HepG2 (cell line): Measurements from ENCODE around the gene WDR54. TPM values are rescaled to one million over a fixed set of nuclear protein-coding genes. Genes with fewer than 3 reads are reported as not detected.

Source experiments
- CHCHD3 ChIP-seq: sonication (generic); formaldehyde crosslinking; IDR thresholded peaks from 2 replicates; pipeline ENCODE4 v1.8.0; 2022; ENCODE audit warnings: mild to moderate bottlenecking, missing genetic modification reagents, moderate library complexity
- EED ChIP-seq: sonication (generic); formaldehyde crosslinking; IDR thresholded peaks from 2 replicates; pipeline ENCODE4 v1.5.0; 2020; ENCODE audit warnings: mild to moderate bottlenecking, missing genetic modification reagents
- EHMT2 ChIP-seq: fragments of 200-600 bp; sonication (generic); IDR thresholded peaks from 2 replicates; pipeline ENCODE4 v1.7.0; 2017; ENCODE audit warnings: antibody characterized with exemption, low read depth, low read length, borderline replicate concordance
- GABPA ChIP-seq, 2 experiments: IDR thresholded peaks; 2 replicates each; pipeline ENCODE4 v1.6.1; 2011 to 2016; ENCODE audit warnings: low read depth in 2 of 2, low read length in 1 of 2, missing biosample characterization in 1 of 2, missing genetic modification characterization in 1 of 2
- MEF2D ChIP-seq: sonication (generic); formaldehyde crosslinking; IDR thresholded peaks from 2 replicates; pipeline ENCODE4 v1.5.1; 2020; ENCODE audit warnings: mild to moderate bottlenecking, missing genetic modification reagents
- MEIS1 ChIP-seq: sonication (generic); formaldehyde crosslinking; IDR thresholded peaks from 2 replicates; pipeline ENCODE4 v1.9.0; 2021; ENCODE audit warnings: mild to moderate bottlenecking, missing genetic modification reagents, moderate library complexity, borderline replicate concordance
- MTF2 ChIP-seq: sonication (generic); formaldehyde crosslinking; IDR thresholded peaks from 2 replicates; pipeline ENCODE4 v1.5.0; 2020; ENCODE audit warnings: missing genetic modification reagents, borderline replicate concordance
- NFATC3 ChIP-seq: sonication (generic); formaldehyde crosslinking; IDR thresholded peaks from 2 replicates; pipeline ENCODE4 v1.5.1; 2020; ENCODE audit warnings: mild to moderate bottlenecking, missing genetic modification reagents
- SPEN ChIP-seq: sonication (generic); formaldehyde crosslinking; IDR thresholded peaks from 2 replicates; pipeline ENCODE4 v1.5.1; 2020; ENCODE audit warnings: low read depth, mild to moderate bottlenecking, missing genetic modification reagents
- TBX2 ChIP-seq: sonication (generic); formaldehyde crosslinking; IDR thresholded peaks from 2 replicates; pipeline ENCODE4 v1.5.0; 2020; ENCODE audit warnings: missing genetic modification reagents, mild to moderate bottlenecking, borderline replicate concordance
- TEAD3 ChIP-seq: optimal IDR thresholded peaks from 2 replicates; pipeline ENCODE3; 2016; ENCODE audit warnings: borderline replicate concordance
- TP53 ChIP-seq: sonication (generic); formaldehyde crosslinking; conservative IDR thresholded peaks from 2 replicates; pipeline ENCODE4 v1.4.0; 2020; ENCODE audit warnings: missing genetic modification reagents
- TRIM24 ChIP-seq: sonication (generic); formaldehyde crosslinking; IDR thresholded peaks from 2 replicates; pipeline ENCODE4 v1.8.0; 2022; ENCODE audit warnings: mild to moderate bottlenecking, missing genetic modification reagents
- WIZ ChIP-seq: sonication (generic); formaldehyde crosslinking; IDR thresholded peaks from 2 replicates; pipeline ENCODE4 v1.5.1; 2020; ENCODE audit warnings: mild to moderate bottlenecking, missing genetic modification reagents
- ZBTB20 ChIP-seq: sonication (generic); formaldehyde crosslinking; IDR thresholded peaks from 2 replicates; pipeline ENCODE4 v1.8.1; 2023; ENCODE audit warnings: missing genetic modification reagents, low read depth, mild to moderate bottlenecking, borderline replicate concordance
- ZEB1 ChIP-seq: IDR thresholded peaks from 2 replicates; pipeline ENCODE4 v1.6.1; 2012; ENCODE audit warnings: mild to moderate bottlenecking, low read depth, inconsistent platforms; ENCODE audit not compliant: insufficient replicate concordance
- ZNF143 ChIP-seq: sonication (generic); formaldehyde crosslinking; IDR thresholded peaks from 2 replicates; pipeline ENCODE4 v1.4.0; 2020; ENCODE audit warnings: missing genetic modification reagents
- ZNF484 ChIP-seq: sonication (generic); formaldehyde crosslinking; IDR thresholded peaks from 2 replicates; pipeline ENCODE4 v1.5.1; 2020; ENCODE audit warnings: mild to moderate bottlenecking, low read depth, missing genetic modification reagents, borderline replicate concordance
- ZNF546 ChIP-seq: sonication (generic); formaldehyde crosslinking; conservative IDR thresholded peaks from 2 replicates; pipeline ENCODE4 v1.8.1; 2023; ENCODE audit warnings: mild to moderate bottlenecking, missing genetic modification reagents
- ZNF557 ChIP-seq: sonication (generic); formaldehyde crosslinking; IDR thresholded peaks from 2 replicates; pipeline ENCODE4 v1.4.0; 2020; ENCODE audit warnings: missing genetic modification reagents
- ZNF780A ChIP-seq: sonication (generic); formaldehyde crosslinking; IDR thresholded peaks from 2 replicates; pipeline ENCODE4 v1.8.0; 2022; ENCODE audit warnings: mild to moderate bottlenecking, missing genetic modification reagents, moderate library complexity
- ZNF891 ChIP-seq: sonication (generic); formaldehyde crosslinking; IDR thresholded peaks from 2 replicates; pipeline ENCODE4 v1.5.0; 2020; ENCODE audit warnings: mild to moderate bottlenecking, missing genetic modification reagents
- polyA plus RNA-seq, 8 experiments: library from polyadenylated mRNA; depleted of rRNA in 3 of 8; stranded (reverse) in 7 of 8; unstranded in 1 of 8; fragments of >200 nt; fragmentation: Illumina TruSeq in 4 of 8; extraction: Trizol in 4 of 8; gene quantifications; 2 replicates each; pipeline versions ENCODE4 v1.2.1 to v1.2.3, GENCODE V29; 2011 to 2016; ENCODE audit warnings: low read depth in 4 of 8, missing spikeins in 1 of 8, mixed read lengths in 1 of 8; ENCODE audit not compliant: insufficient read depth in 1 of 8
- total RNA-seq, 5 experiments: library from RNA; depleted of rRNA; stranded (reverse); fragments of >200 nt; fragmentation: Illumina TruSeq; extraction: Trizol; gene quantifications; 2 replicates each; pipeline ENCODE4 v1.2.3, GENCODE V29; 2016; ENCODE audit warnings: low read depth in 1 of 5
- TF ChIP-seq, protein P1 (sequence below): sonication (generic); formaldehyde crosslinking; IDR thresholded peaks from 2 replicates; pipeline ENCODE4 v1.5.1; 2020; ENCODE audit warnings: missing genetic modification reagents, mild to moderate bottlenecking, borderline replicate concordance
- TF ChIP-seq, protein P2 (sequence below): sonication (generic); formaldehyde crosslinking; IDR thresholded peaks from 2 replicates; pipeline ENCODE4 v1.4.0; 2020; ENCODE audit warnings: missing genetic modification reagents; ENCODE audit errors: not compliant biosample characterization

WDR54 gene
- total and polyA plus RNA-seq, 2 of the 13 experiments (the other 11 are each of a cell fraction or from before 2014, with no cell fraction given), result 2.0 to 17.3 TPM

DNA sequence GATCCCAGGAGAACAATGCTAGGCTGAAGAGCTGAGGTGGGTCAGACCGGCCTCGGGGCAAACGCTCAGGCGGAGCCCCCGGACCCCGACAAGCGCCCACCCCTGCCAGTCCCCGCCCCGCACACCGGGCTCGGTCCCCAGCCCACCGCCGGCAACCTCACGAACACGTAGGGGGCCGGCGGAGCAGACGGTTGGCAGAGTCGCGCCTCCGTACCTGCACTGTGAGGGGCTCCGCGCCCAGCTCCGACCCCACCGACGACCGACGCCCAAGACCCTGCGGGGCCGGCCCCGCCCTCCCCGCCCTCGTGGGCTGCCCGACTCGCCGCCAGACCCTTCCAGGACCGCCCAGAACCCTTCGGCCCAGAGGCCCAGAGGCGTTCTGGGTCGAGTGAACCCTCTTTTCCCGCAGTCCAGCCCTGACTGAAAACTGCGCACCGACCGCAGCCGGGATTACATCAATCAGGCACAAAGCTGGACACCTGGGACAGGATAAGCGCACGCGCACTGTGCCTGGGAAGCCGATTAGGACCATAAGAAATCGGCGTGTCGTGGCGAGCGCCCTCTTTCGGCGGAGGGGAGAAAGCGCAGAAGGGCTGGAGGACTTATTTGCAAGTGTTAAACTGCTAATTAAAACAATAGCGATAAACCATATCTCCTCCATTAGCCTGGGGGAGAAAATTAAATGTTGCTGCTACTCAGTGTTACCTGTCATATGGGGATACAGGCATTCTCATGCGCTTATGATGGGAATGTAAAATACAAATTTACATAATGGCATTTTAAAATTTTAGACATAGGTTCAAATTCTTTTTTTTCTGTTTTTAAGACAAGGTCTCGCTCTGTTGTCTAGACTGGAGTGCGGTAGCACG, 29.7 kb upstream of the WDR54 start (continued):
- no peak for TF ChIP-seq ZBTB20 (CRISPR knock-in tag)
- no peak for TF ChIP-seq ZNF780A (CRISPR knock-in tag)
- no peak for TF ChIP-seq WIZ
- TF ChIP-seq ZNF891, result no peak
- TF ChIP-seq MTF2, result no peak
- no peak for TF ChIP-seq TP53 (CRISPR knock-in tag)
- peak; percentile 70 for TF ChIP-seq TBX2
- no peak for TF ChIP-seq GABPA (IDR thresholded peaks at IDR 0.05; ENCODE audit: low read depth, low read length)
- peak; percentile 64 for TF ChIP-seq GABPA (CRISPR knock-in tag; IDR thresholded peaks at IDR 0.05; ENCODE audit: low read depth)
- no peak for TF ChIP-seq NFATC3 (CRISPR knock-in tag)
- peak; percentile 66; the same call in 1 of the 2 replicates for TF ChIP-seq ZNF546 (CRISPR knock-in tag)
- 0 out of 2 replicates have a peak, but pooled peaks have one; percentile 83 for TF ChIP-seq CHCHD3
- TF ChIP-seq TEAD3 (CRISPR knock-in tag), result no peak
- 0 out of 2 replicates have a peak, but pooled peaks have one; percentile 48 for TF ChIP-seq ZNF143 (CRISPR knock-in tag)
- peak; percentile 19; the same call in 1 of the 2 replicates for TF ChIP-seq MEF2D (CRISPR knock-in tag)
- no peak for TF ChIP-seq EHMT2
- TF ChIP-seq ZNF557, result no peak
- no peak for TF ChIP-seq EED (CRISPR knock-in tag)
- no peak; the same call in 1 of the 2 replicates for TF ChIP-seq ZNF484 (CRISPR knock-in tag)
- TF ChIP-seq, protein P1, sequence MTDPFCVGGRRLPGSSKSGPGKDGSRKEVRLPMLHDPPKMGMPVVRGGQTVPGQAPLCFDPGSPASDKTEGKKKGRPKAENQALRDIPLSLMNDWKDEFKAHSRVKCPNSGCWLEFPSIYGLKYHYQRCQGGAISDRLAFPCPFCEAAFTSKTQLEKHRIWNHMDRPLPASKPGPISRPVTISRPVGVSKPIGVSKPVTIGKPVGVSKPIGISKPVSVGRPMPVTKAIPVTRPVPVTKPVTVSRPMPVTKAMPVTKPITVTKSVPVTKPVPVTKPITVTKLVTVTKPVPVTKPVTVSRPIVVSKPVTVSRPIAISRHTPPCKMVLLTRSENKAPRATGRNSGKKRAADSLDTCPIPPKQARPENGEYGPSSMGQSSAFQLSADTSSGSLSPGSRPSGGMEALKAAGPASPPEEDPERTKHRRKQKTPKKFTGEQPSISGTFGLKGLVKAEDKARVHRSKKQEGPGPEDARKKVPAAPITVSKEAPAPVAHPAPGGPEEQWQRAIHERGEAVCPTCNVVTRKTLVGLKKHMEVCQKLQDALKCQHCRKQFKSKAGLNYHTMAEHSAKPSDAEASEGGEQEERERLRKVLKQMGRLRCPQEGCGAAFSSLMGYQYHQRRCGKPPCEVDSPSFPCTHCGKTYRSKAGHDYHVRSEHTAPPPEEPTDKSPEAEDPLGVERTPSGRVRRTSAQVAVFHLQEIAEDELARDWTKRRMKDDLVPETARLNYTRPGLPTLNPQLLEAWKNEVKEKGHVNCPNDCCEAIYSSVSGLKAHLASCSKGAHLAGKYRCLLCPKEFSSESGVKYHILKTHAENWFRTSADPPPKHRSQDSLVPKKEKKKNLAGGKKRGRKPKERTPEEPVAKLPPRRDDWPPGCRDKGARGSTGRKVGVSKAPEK (CRISPR knock-in tag), result no peak
- TF ChIP-seq MEIS1, result no peak
- TF ChIP-seq ZEB1, result no peak
- TF ChIP-seq SPEN (CRISPR knock-in tag), result peak; percentile 82
- no peak for TF ChIP-seq TRIM24
- TF ChIP-seq, protein P2, sequence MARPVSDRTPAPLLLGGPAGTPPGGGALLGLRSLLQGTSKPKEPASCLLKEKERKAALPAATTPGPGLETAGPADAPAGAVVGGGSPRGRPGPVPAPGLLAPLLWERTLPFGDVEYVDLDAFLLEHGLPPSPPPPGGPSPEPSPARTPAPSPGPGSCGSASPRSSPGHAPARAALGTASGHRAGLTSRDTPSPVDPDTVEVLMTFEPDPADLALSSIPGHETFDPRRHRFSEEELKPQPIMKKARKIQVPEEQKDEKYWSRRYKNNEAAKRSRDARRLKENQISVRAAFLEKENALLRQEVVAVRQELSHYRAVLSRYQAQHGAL (CRISPR knock-in tag), result no peak
